UCSD-AML1 (cell line): ENCODE results near the gene LMO1.

Source experiments
- DNase-seq: peaks from one replicate; lab custom pipeline; 2025; ENCODE audit not compliant: unreplicated experiment; lab: John Stamatoyannopoulos, UW

LMO1 gene

GRCh38 chr11:8288824-8289491 is 25.3 kb upstream of the LMO1 start:
- DNase-seq, result no peak

- no peak for DNase-seq
These were observed 24.6 kb upstream of the LMO1 start for GRCh38 chr11:8288166-8288772.

GRCh38 chr11:8287703-8288102 is 24.0 kb upstream of the LMO1 start:
- no peak for DNase-seq

GRCh38 chr11:8287297-8287696 is 23.6 kb upstream of the LMO1 start:
- DNase-seq, result no peak

GRCh38 chr11:8286886-8287285 is 23.2 kb upstream of the LMO1 start:
- no peak for DNase-seq

GRCh38 chr11:8285796-8286195 is 22.1 kb upstream of the LMO1 start:
- no peak for DNase-seq

GRCh38 chr11:8285228-8285627 is 21.6 kb upstream of the LMO1 start:
- no peak for DNase-seq

- DNase-seq, result no peak
These were observed 20.0 kb upstream of the LMO1 start for GRCh38 chr11:8283465-8284230.

GRCh38 chr11:8283100-8283464 is 19.4 kb upstream of the LMO1 start:
- no peak for DNase-seq

GRCh38 chr11:8282631-8283030 is 19.0 kb upstream of the LMO1 start:
- DNase-seq, result no peak

- no peak for DNase-seq
These were observed 17.6 kb upstream of the LMO1 start for GRCh38 chr11:8281266-8281665.

GRCh38 chr11:8277691-8278090 is 14.0 kb upstream of the LMO1 start:
- DNase-seq, result no peak

- DNase-seq, result no peak
These were observed 12.8 kb upstream of the LMO1 start for GRCh38 chr11:8276528-8276927.

GRCh38 chr11:8273287-8273686 is 9.6 kb upstream of the LMO1 start:
- DNase-seq, result no peak

- DNase-seq, result no peak
These were observed 7.6 kb upstream of the LMO1 start for GRCh38 chr11:8271106-8271886.

- DNase-seq, result no peak
These were observed 6.0 kb upstream of the LMO1 start for GRCh38 chr11:8269636-8270035.

- no peak for DNase-seq
These were observed 5.1 kb upstream of the LMO1 start for GRCh38 chr11:8268530-8269400.

GRCh38 chr11:8267831-8268529 is 4.3 kb upstream of the LMO1 start:
- DNase-seq, result no peak

- no peak for DNase-seq
These were observed 3.6 kb upstream of the LMO1 start for GRCh38 chr11:8267280-8267679.
